AG09309 (cell line): ENCODE data around the gene PHEX.
"Not testable (repeated sequence)": the region's sequence is repeated elsewhere in the genome, so short reads cannot be mapped to it uniquely, and the experiment has no call there.

ENCODE experiments used
- DNase-seq: peaks from one replicate; pipeline ENCODE4 v3.0.0-alpha.2; 2010; ENCODE audit warnings: low read depth
- H3K4me3 ChIP-seq: 2 replicates; pipeline ENCODE4 v1.5.1; 2011; ENCODE audit warnings: mild to moderate bottlenecking, low read depth, low read length, moderate library complexity; ENCODE audit not compliant: control insufficient read depth
- TF ChIP-seq, protein P1 (sequence below): IDR thresholded peaks from 2 replicates; pipeline ENCODE4 v1.5.1; 2011; ENCODE audit warnings: mild to moderate bottlenecking, low read depth, low read length, inconsistent platforms; ENCODE audit not compliant: insufficient read depth, control insufficient read depth; ENCODE audit errors: missing control alignments

PHEX gene

DNA sequence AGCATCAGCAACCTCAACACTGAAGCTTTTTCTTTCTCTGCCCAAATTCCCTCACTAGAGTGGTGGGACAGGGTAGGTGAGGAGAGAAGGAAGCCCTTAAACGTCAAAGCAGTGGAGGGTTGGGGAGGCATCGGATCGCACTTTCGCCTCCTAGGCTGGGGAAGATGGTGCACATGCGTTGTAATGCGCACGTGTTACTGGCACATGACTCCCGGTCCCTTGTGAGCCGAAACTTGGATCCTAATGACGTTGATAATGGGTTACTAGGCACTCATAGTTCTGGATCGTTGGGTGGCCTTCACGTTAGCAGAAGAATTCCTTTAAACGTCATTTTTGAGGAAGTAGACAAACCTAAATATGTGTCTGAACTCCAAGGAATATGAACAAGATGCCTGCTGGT, 240.5 kb downstream of the PHEX start, which contains the start of gene CBLL2:
TSS of gene CBLL2 (plus strand) at position 301 of the 400 bp plus-strand sequence. CDS start at position 380, 79 bp downstream.
- no peak within 1 kb of the TSS for H3K4me3 ChIP-seq

GRCh38 chrX:22273714-22274317, 241.7 kb downstream of the PHEX start:
- H3K4me3 ChIP-seq: no peak overlapping the region
- DNase-seq: no peak
- TF ChIP-seq, protein P1, sequence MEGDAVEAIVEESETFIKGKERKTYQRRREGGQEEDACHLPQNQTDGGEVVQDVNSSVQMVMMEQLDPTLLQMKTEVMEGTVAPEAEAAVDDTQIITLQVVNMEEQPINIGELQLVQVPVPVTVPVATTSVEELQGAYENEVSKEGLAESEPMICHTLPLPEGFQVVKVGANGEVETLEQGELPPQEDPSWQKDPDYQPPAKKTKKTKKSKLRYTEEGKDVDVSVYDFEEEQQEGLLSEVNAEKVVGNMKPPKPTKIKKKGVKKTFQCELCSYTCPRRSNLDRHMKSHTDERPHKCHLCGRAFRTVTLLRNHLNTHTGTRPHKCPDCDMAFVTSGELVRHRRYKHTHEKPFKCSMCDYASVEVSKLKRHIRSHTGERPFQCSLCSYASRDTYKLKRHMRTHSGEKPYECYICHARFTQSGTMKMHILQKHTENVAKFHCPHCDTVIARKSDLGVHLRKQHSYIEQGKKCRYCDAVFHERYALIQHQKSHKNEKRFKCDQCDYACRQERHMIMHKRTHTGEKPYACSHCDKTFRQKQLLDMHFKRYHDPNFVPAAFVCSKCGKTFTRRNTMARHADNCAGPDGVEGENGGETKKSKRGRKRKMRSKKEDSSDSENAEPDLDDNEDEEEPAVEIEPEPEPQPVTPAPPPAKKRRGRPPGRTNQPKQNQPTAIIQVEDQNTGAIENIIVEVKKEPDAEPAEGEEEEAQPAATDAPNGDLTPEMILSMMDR: no peak

More for the DNA sequence above, 240.5 kb downstream of the PHEX start, which contains the start of gene CBLL2:
- no peak for DNase-seq
- TF ChIP-seq, protein P1: no peak

- DNase-seq: no peak
- no peak overlapping the region for H3K4me3 ChIP-seq
- TF ChIP-seq, protein P1: no peak
Measured at GRCh38 chrX:22276781-22277180, 244.7 kb downstream of the PHEX start.

DNA sequence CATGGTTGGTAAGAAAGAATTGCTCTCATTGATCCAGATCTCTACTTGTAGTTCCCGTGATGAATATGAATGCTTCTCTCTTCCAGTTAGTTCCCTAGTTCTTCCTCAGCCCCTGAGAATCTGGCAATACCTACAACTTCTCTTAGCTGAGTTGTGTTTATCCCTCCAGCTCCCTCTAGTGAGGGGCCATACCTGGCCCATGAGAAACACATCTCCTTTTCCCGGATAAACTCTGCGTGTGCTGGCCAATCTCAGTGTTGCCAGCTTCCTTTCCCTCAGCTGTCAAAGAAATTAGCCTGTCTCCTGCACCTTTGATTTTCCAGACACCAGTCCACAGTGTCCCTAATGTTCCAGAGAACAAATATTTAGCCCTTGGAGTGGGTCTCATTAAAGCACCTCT, 246.2 kb downstream of the PHEX start:
- no peak for DNase-seq
- TF ChIP-seq, protein P1: peak; percentile 26
- no peak overlapping the region for H3K4me3 ChIP-seq

- DNase-seq: not testable (repeated sequence)
Measured at GRCh38 chrX:22289209-22289608, 257.1 kb downstream of the PHEX start.

GRCh38 chrX:22296871-22297270, 264.7 kb downstream of the PHEX start:
- TF ChIP-seq, protein P1: no peak
- no peak for DNase-seq
- H3K4me3 ChIP-seq: no peak overlapping the region

More at GRCh38 chrX:22289209-22289608, 257.1 kb downstream of the PHEX start:
- H3K4me3 ChIP-seq: not testable (repeated sequence)

DNA sequence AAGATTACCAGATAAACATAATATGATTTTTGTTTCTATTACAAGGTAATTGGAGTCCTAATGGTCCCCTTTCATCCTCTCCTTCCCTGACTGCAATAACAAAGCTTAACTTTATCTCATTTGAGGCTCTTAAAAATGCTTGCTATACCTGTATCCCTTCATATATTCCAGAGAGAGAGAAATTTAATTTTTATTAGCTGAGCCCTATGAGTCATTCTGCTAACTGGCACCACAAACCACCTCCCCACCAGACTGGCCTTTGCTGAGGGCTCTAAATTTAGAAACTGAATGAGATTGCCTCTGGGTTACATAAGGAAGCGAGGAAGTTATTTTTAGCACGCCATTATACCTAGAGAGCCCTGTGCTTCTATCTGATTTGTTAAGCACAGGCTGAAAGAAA, 268.0 kb downstream of the PHEX start:
- no peak overlapping the region for H3K4me3 ChIP-seq
- DNase-seq: peak; percentile 56
- TF ChIP-seq, protein P1: no peak
